IPS DF 4.7 (cell line): ENCODE results near the gene ATP6V0A1.
"Not testable (repeated sequence)": the region's sequence is repeated elsewhere in the genome, so short reads cannot be mapped to it uniquely, and the experiment has no call there.

Experiments used
- DNase-seq: peaks from one replicate; pipeline ENCODE4 v3.0.0-alpha.2; 2013; ENCODE audit warnings: low spot score; ENCODE audit errors: extremely low read depth

ATP6V0A1 gene

DNA sequence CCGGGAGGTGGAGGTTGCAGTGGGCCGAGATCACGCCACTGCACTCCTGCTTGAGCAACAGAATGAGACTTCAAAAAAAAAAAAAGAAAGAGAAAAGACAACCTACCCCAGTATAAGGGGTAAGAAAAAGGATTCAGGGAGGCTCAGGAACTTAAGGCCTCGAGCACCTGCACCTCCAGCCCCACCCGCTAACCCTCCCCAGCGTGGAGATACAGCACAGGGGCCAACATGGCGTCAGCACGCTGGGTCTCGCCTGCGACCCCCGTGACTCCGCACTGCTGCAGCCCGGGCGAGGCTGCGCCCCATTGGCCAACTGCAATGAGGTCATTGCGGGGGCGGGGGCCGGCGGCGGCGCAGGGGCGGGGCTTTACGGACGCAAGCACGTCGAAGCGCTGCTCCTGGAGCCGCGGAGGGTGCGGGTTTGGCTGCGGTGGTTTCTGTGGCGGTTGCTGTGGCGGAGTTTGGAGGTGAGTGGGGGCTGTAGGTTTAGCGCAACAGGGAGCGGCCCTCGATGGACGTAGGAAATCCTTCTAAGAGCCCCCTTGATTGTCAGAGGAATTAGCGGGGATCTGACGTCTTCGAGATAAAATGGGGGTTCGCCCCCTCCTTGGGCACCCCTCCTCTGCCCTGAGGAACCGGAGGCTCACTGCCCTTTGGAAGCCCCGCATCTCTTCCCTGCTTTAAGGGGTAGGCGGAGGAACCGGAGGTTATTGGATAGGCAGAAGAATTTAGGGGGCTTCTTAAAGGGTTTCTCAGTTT is at the start of gene ATP6V0A1:
Gene ATP6V0A1, plus strand, starts transcription at position 382 of the 759 bp plus-strand sequence. CDS start 2,017 bp downstream, outside the sequence.
- DNase-seq: peak; percentile 36

GRCh38 chr17:42409523-42410318 is 49.0 kb upstream of the ATP6V0A1 start:
- no peak for DNase-seq

DNA sequence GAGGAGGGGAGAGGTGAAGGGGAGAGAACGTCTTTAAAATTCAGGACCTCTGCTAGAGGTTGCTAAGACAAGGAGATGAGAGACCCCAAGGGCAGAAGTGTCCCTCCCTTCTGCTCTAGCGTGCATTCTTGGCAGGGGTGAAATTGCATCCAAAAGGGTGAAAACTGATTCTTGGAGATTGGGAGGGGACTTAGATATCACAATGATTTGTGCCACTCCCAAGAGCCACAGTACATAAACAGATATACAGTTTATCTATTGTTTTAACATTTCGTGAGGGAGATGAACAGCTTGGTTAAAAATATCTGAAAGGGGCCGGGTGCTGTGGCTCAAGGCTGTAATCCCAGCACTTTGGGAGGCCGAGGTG is 48.4 kb upstream of the ATP6V0A1 start:
- no peak for DNase-seq

- no peak for DNase-seq
Observed at GRCh38 chr17:42411361-42411760, 47.3 kb upstream of the ATP6V0A1 start.

- no peak for DNase-seq
Observed at GRCh38 chr17:42411905-42412679, 46.6 kb upstream of the ATP6V0A1 start.

GRCh38 chr17:42413464-42414040 is 45.1 kb upstream of the ATP6V0A1 start:
- DNase-seq: no peak

DNA sequence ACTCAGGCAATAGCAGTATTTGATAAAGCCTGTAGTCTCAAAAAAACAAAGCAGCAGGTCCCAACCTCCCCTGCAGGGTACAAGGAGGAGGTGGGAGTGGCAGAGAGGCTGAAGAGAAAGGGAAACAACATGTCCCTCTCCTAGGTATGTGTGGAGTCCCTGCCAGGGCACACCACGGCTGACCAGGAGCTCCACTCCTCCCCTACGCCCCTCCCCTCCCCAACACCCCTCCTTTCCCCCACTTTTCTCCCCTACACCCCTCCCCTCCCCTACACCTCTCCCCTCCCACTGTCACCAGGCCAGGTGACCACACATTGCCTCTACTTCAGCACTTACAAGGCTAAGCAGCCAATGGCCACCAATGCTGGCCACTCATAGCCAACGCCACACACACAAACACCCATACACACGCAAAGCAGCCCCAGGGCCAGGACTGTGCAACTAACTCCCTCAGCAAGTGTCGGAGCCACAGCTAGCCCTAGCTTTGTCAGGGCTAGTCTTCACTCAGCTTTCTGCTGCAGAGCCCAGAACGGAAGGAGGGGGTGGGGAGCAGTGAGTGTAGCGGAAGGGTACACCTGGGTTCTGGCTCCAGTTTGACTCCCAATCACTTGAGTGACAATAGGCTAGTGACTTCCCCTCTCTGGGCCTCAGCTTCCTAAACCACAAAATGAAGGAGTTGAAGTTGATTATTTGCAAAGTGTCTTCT is 43.8 kb upstream of the ATP6V0A1 start:
- DNase-seq: no peak

- DNase-seq: not testable (repeated sequence)
Observed at GRCh38 chr17:42417981-42418380, 40.7 kb upstream of the ATP6V0A1 start.

DNA sequence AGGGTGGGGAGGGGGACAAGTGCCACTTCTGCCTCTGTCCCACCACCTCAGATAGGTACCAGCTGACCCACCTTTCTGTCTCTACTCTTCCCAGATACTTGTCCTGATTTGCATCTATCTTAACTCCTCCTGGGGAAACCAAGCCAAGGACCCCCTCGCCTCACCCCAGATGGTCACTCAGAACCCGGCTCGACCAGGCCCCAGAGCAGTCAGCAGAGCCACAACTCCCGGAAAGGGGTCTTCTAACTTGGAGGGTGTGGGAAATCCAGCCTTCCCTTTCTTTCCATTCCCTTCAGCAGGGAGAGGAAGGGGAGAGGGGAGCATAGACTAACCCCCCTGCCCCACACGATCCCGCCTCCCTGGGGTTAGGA is 37.6 kb upstream of the ATP6V0A1 start:
- DNase-seq: no peak

- DNase-seq: no peak
Observed at GRCh38 chr17:42421507-42422338, 37.0 kb upstream of the ATP6V0A1 start.

DNA sequence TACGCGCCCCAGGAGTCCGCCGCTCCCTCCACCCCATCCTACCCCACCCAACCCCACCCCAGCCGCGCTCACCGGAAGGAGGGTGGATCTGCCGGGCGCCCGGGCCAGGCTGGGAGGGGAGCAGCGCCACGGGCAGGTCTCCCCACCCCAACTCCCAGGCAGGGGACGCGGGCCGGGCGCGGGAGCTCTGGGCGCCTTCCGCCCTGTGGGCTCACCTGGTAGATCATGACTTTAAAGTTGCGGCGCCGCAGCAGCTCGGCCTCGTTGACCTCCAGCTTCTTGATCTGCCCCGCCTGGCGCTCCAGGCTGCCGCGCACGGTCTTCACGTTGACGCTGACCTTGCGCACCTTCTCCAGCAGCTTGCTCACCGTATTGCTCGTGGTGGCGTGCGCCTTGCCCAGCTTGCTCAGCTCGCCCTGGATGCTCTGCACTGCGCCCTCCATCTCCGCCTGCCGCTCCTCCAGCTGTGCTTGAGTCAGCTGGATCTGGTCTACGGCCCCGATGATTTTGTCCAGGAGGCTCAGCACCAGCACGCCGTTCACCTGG is 36.2 kb upstream of the ATP6V0A1 start:
- no peak for DNase-seq

- DNase-seq: no peak
Observed at GRCh38 chr17:42422958-42423712, 35.5 kb upstream of the ATP6V0A1 start, which contains the start of gene CAVIN1. Gene CAVIN1, minus strand, starts transcription at chr17:42423256. Its CDS starts 159 bp downstream, at chr17:42423097.

DNA sequence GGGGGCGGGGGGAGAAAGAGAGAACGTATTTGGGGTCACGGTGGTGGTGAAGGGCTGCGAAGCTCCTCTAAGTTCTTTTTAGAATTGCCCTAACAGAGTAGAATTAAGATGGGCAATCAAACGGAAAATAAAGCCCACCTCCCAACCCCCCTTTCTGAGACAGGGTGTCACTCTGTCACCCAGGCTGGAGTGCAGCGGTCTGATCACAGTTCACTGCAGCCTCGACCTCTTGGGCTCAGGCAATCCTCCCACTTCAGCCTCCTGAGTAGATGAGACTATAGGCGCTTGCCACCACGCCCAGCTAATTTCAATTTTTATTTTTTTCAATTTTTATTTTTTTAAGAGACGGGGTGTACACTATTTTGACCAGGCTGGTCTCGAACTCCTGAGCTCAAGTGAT is 34.9 kb upstream of the ATP6V0A1 start:
- no peak for DNase-seq

DNA sequence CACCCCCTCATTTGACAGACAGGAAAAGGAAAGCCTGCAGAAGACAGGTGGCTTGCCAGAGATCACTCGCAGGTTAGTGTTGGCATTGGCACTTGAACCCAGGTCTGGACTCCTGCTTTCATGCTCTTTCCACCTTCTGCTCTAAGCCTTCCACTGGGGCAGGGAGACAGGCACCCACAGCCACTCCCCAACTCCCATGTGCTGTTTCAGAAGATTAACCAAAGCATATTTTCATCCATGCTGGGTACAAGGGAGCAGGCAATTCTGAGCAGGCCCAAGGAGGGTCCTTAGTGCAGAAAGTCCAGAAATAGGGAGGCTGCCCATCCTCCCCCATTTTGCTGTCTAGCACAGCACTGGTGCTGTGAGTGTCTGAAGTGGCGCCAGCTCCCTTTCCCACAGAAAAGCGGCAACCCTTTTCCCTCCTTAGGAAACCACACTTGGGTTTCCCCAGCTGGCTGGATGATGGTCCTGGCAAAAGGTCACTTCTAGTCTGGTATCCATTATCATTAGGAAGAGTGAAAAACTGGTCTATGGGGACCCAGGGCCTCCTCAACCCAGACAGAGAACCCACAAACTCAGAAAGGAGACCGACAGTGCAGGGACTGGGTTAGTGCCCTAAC is 33.6 kb upstream of the ATP6V0A1 start:
- no peak for DNase-seq

GRCh38 chr17:42428141-42428944 is 30.3 kb upstream of the ATP6V0A1 start:
- no peak for DNase-seq

GRCh38 chr17:42429726-42430447 is 28.8 kb upstream of the ATP6V0A1 start:
- no peak for DNase-seq

DNA sequence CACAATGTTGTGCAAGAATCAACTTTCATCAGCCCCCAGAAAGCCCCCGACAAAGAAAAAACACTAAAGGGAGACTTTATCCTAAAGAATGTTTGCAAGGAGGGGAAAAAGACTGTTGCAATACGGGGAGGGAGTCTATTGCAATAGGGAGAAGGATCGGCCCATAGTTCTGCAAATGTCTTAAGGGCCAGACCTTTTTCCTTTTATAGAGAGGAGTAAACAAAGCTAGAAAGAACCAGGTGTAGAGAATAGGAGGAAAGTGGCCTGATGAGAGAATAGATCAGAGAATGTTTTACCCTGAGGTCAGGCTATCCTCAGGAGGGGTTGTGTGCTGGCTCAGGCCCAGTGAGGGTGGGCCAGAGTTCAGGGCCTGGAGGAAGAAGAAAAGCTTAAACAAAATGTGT is 26.9 kb upstream of the ATP6V0A1 start:
- no peak for DNase-seq
